HK-2 (cell line): ENCODE data around the gene PSMD11.
"Not testable (repeated sequence)": the region's sequence is repeated elsewhere in the genome, so short reads cannot be mapped to it uniquely, and the experiment has no call there.

Experiments used
- DNase-seq: peaks from one replicate; pipeline ENCODE4 v3.0.0-alpha.2; 2018; ENCODE audit not compliant: unreplicated experiment

Gene PSMD11

GRCh38 chr17:32513579-32513978 lies 69.3 kb downstream of the PSMD11 start:
- no peak for DNase-seq

- DNase-seq: no peak
Measured at GRCh38 chr17:32514606-32515005, 70.3 kb downstream of the PSMD11 start.

- DNase-seq: no peak
Measured at GRCh38 chr17:32515677-32516383, 71.5 kb downstream of the PSMD11 start.

- no peak for DNase-seq
Measured at GRCh38 chr17:32516450-32516849, 72.1 kb downstream of the PSMD11 start.

- no peak for DNase-seq
Measured at GRCh38 chr17:32516940-32517701, 72.8 kb downstream of the PSMD11 start.

- no peak for DNase-seq
Measured at GRCh38 chr17:32517982-32518381, 73.7 kb downstream of the PSMD11 start.

- no peak for DNase-seq
Measured at GRCh38 chr17:32518646-32519227, 74.4 kb downstream of the PSMD11 start.

- no peak for DNase-seq
Measured at GRCh38 chr17:32519228-32520103, 75.2 kb downstream of the PSMD11 start.

GRCh38 chr17:32520104-32520701 lies 75.9 kb downstream of the PSMD11 start:
- no peak for DNase-seq

GRCh38 chr17:32520737-32521404 lies 76.6 kb downstream of the PSMD11 start:
- no peak for DNase-seq

- DNase-seq: no peak
Measured at GRCh38 chr17:32523017-32523680, 78.8 kb downstream of the PSMD11 start.

GRCh38 chr17:32523827-32524552 lies 79.7 kb downstream of the PSMD11 start:
- DNase-seq: no peak

- DNase-seq: not testable (repeated sequence)
Measured at GRCh38 chr17:32524553-32524880, 80.2 kb downstream of the PSMD11 start.

- no peak for DNase-seq
Measured at GRCh38 chr17:32525122-32525521, 80.8 kb downstream of the PSMD11 start.

- DNase-seq: no peak
Measured at GRCh38 chr17:32527146-32527545, 82.8 kb downstream of the PSMD11 start.

- no peak for DNase-seq
Measured at GRCh38 chr17:32528825-32529224, 84.5 kb downstream of the PSMD11 start.

GRCh38 chr17:32529604-32530003 lies 85.3 kb downstream of the PSMD11 start:
- DNase-seq: no peak
